Stimulated activated CD4-positive, alpha-beta T cell treated with anti-CD3 and anti-CD28 coated beads, Interleukin-1b, Interleukin-23, amount 100 ng/mL, for 24 hours (primary cell): ENCODE measurements around the gene BCAN.
A peak's percentile ranks its signal among the peaks of the same experiment; 100 is the strongest.

ENCODE experiments used
- DNase-seq, 4 experiments: peaks; one replicate each; pipeline ENCODE4 v3.0.0-alpha.2; 2020; ENCODE audit warnings: low read depth in 4 of 4, low spot score in 1 of 4

Gene BCAN

GRCh38 chr1:156643049-156643777, 1.3 kb downstream of the BCAN start:
- DNase-seq = no peak

DNA sequence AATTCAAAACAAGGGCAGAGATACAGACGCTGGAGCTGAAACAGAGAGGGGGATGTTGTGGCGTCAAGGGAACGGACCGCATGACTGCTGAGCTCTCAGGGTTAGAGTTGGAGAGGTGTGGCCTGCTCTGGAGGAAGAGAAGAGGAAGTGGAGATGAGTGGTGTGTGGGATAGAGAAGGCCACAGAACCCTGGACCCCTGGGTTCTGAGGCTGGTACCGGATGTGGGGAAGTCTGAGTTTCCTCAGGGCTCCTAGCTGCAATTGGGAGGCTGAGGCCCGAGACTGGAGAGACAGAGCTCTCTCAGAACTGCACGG, 1.8 kb downstream of the BCAN start:
- no peak for DNase-seq

GRCh38 chr1:156644146-156644545, 2.2 kb downstream of the BCAN start:
- no peak for DNase-seq

DNA sequence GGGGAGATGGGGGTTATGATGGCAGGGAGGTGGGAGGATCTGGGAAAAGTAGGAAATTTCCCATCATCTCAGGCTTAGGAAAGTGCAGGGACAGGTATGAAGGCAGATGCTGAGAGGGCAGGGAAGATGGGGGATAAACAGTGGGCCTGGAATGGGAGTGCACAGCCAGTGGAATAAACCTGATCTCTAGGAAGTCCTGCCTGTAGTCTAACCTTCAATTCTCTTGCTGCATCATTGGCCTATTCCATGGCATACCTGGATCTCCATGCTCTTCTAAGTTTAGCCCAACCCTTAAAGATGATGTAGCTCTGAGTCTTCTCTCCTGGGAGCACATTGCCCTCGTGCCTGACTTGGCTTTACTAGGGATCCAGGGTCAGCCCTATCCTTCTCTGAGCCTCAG, 2.7 kb downstream of the BCAN start:
- no peak for DNase-seq

- DNase-seq = no peak
These were observed 3.1 kb downstream of the BCAN start for GRCh38 chr1:156645056-156645455.

GRCh38 chr1:156645666-156646065, 3.7 kb downstream of the BCAN start:
- no peak for DNase-seq

DNA sequence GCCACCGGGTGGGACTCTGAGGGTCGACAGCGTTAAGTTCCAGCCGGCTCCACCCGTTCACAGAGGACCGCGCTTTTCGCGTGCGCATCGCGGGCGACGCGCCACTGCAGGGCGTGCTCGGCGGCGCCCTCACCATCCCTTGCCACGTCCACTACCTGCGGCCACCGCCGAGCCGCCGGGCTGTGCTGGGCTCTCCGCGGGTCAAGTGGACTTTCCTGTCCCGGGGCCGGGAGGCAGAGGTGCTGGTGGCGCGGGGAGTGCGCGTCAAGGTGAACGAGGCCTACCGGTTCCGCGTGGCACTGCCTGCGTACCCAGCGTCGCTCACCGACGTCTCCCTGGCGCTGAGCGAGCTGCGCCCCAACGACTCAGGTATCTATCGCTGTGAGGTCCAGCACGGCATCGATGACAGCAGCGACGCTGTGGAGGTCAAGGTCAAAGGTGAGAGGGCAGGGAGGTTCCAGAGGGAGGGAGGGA, 4.9 kb downstream of the BCAN start:
- DNase-seq = no peak

DNA sequence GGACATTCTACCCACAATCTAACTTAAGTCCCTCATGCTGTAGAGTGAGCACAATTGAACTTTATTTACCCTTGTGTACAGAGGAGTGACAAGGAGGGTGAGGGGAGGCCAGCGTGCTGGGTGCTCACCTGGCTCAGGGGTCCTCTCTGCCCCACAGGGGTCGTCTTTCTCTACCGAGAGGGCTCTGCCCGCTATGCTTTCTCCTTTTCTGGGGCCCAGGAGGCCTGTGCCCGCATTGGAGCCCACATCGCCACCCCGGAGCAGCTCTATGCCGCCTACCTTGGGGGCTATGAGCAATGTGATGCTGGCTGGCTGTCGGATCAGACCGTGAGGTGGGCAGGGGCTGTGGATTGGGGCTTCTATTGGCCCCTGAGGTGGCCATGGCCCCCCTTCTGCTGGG, 5.4 kb downstream of the BCAN start:
- DNase-seq = no peak

GRCh38 chr1:156648496-156648895, 6.6 kb downstream of the BCAN start:
- DNase-seq = no peak

GRCh38 chr1:156648951-156649350, 7.0 kb downstream of the BCAN start:
- DNase-seq = no peak

GRCh38 chr1:156652131-156652991, 10.4 kb downstream of the BCAN start:
- DNase-seq = no peak

GRCh38 chr1:156652992-156653355, 11.1 kb downstream of the BCAN start:
- no peak for DNase-seq

DNA sequence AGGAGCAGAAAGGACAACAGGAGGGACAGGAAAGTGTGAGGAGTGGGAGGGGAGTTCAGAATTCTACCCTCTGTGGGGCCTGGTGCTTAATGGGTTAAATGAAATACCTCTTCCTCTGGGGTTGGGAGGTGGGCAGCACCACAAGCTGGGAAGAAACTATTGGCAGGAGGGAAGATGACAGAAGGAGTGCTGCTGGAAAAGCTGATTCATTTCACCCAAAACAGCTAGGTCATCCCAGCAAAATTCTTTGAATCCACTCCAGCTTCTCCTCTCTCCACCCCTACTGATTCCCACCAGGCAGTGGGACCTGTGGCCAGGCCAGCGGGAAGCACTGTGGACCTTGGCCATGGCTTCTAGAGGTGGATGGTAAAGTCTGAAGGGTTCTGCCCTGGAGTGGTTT, 12.8 kb downstream of the BCAN start:
- no peak for DNase-seq

DNA sequence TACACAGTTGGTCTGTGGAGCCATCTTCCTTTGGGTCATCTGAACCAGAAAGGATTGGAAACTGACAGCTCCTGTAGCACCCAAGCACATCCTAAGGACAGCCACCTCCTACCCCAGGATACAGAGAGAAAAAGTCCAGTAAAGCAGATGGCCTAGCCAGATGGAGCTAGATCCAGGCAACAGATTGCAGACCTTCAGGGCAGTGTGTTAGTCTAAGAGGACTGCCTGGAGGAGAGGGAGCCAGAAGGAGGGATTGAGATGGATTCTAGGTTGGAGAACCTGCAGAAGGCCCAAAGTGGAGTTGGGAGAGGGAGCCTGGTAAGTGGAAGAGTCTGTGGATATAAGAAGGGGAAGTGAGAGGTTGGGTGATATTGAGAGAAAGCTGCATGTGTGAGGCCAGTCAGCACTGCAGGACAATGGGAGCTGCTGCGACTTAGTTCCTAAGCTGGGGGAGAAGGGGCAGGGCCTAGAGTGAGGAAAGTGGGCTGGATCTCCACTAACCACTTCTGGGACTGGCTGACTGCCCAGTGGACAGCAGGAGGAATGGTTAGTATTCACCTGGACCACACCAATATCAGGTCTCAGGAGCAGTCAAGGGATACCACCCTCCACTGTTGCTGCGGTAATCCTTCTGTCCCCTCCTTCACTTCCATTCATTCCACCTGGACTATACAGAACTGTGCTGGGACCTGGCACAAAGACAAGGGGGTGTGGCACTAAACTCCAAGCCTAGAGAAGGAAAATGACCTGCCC, 13.4 kb downstream of the BCAN start:
- DNase-seq = no peak

GRCh38 chr1:156655904-156656516, 14.1 kb downstream of the BCAN start:
- DNase-seq = no peak

GRCh38 chr1:156656806-156657740, 15.2 kb downstream of the BCAN start:
- peak; percentile 60 to 76 (median 66) for DNase-seq

DNA sequence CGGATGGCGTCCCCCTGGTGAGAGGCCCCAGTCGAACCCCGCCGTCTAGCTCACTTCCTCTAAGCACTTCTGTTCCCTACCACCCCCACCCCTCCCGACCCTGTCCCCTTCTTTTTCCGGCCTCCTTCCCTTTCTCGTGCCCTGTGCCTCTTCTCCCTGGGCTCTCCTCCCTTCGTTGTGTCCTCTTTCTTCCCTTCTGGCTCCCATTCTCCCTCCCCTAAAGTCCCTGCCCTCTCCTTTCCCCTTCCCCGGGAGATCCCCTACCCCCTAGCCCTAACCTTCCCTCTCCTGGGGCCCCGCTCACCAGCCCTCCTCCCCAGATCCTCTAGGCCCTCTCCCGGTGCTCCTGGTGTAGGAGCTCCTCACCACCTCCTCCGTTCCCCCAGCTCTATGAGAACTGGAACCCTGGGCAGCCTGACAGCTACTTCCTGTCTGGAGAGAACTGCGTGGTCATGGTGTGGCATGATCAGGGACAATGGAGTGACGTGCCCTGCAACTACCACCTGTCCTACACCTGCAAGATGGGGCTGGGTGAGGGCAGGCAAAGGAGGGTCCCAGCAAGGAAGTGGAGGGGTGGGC, 15.9 kb downstream of the BCAN start:
- no peak for DNase-seq

DNA sequence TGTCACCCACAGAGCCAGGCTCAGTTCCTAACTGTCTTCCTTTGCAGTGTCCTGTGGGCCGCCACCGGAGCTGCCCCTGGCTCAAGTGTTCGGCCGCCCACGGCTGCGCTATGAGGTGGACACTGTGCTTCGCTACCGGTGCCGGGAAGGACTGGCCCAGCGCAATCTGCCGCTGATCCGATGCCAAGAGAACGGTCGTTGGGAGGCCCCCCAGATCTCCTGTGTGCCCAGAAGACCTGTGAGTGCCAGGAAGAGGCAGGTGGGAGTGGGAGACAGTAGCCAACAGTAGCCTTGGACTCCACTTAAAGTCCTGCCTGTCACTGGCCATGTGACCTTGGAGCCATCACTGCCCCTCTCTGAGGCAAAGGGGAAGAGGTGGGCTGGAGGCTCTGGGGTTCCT, 16.6 kb downstream of the BCAN start:
- DNase-seq = no peak

GRCh38 chr1:156658945-156659574, 17.1 kb downstream of the BCAN start:
- no peak for DNase-seq

- no peak for DNase-seq
These were observed 17.7 kb downstream of the BCAN start for GRCh38 chr1:156659661-156659987.
